ENCODE data around the gene RAPGEF2. TPM values are rescaled to one million over a fixed set of nuclear protein-coding genes. Genes with fewer than 3 reads are reported as not detected.
"Not testable (repeated sequence)": the region's sequence is repeated elsewhere in the genome, so short reads cannot be mapped to it uniquely, and the experiment has no call there.

The RAPGEF2 gene
- total RNA-seq, 4 donors from 2014 or later, result 47.2 to 105 (median 50.2) TPM

DNA sequence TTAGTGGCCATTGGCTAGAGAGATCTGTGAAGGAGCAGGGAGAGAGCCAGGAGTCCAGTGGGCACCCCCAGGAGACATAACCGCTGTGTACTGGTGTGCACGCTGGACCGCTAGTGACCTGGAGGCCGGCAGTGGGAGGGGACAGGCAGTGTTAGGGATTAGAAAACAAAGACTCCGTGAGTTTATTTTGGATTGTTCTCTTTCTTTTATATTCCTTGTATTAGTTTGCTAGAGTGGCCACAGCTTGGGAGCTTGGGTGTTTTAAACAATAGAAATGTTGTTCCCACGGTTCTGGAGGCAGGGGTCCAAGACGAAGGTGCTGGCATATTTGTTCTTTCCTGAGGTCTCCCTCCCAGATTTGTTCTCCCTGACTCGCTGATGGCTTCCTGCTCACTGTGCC lies 266.4 kb downstream of the RAPGEF2 start:
- no peak for ATAC-seq (ENCODE audit: low FRiP score)
- no peak for DNase-seq (ENCODE audit: low spot score)
- TF ChIP-seq, protein P1, sequence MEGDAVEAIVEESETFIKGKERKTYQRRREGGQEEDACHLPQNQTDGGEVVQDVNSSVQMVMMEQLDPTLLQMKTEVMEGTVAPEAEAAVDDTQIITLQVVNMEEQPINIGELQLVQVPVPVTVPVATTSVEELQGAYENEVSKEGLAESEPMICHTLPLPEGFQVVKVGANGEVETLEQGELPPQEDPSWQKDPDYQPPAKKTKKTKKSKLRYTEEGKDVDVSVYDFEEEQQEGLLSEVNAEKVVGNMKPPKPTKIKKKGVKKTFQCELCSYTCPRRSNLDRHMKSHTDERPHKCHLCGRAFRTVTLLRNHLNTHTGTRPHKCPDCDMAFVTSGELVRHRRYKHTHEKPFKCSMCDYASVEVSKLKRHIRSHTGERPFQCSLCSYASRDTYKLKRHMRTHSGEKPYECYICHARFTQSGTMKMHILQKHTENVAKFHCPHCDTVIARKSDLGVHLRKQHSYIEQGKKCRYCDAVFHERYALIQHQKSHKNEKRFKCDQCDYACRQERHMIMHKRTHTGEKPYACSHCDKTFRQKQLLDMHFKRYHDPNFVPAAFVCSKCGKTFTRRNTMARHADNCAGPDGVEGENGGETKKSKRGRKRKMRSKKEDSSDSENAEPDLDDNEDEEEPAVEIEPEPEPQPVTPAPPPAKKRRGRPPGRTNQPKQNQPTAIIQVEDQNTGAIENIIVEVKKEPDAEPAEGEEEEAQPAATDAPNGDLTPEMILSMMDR (IDR thresholded peaks at IDR 0.05), result no peak

DNA sequence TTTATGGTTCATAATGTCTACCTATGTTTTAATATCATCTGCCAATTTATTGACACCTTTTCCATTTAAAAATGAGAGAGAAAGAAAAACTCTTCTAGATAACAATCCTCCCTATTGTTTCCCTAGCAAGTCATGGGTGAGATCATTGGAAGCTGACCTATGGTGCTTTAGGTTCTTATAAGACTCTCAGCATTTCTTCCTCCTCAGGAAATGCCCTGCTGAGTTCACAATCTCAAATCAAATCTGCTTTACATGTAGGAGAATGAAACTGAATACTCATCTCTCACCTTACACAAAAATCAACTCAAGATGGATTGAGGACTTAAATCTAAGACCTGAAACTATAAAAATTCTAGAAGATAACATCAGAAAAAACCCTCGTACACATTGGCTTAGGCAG lies 267.4 kb downstream of the RAPGEF2 start:
- TF ChIP-seq, protein P1 (IDR thresholded peaks at IDR 0.05), result no peak

DNA sequence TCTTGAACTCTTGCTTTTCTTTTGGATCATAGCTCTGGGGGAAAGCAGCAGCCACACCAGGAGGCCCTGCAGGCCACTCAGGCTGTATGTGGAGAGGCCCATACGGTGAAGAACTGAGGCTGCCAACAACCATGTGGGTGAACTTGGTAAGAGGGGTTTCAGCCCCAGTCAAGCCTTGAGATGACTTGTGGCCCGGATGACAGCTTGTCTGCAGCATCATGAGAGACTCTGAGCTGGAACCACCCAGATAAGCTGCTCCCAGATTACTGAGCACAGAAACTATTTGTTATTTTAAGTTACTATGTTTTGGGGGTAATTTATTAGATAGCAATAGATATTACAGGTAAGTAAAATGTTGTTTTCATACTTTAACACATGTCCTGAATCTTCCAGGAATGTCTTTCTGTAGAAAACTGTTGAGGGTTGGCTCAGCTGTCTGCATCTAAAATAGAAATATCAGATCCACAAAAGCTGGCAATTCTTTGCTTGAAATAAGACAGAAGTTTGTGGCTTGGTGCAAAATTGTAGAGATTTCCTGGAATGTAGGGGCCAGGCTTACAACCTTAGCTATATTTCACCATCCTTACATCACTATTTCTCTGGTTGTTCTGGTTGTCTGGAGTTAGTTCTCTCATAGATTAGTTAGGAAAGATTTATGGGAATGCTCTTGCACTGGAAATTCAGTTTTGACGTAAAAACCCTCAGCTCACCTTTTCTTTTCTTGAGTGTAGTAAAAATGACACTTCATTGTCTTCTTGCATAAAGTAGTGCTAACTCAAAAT lies 272.1 kb downstream of the RAPGEF2 start:
- DNase-seq (ENCODE audit: low spot score) (no peak), ATAC-seq (ENCODE audit: low FRiP score) (no peak)
- TF ChIP-seq, protein P1 (IDR thresholded peaks at IDR 0.05), result no peak

More for the DNA sequence above, 267.4 kb downstream of the RAPGEF2 start:
- DNase-seq (ENCODE audit: low spot score) (no peak), ATAC-seq (ENCODE audit: low FRiP score) (no peak)

DNA sequence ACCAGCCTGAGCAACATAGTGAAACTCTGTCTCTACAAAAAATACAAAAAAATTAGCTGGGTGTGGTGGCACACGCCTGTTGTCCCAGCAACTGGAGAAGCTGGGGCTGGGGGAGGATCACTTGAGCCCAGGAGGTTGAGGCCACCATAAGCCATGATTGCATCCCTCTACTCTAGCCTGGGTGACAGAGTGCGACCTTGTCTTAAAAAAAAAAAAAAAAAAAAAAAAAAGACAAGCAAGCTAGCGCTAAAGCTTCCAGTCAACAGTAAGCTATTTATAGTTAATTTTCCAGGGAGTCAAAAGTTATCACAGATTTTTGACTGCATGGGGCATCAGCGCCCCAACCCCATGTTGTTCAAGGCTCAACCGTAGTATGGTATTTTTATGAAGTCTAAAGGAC lies 273.4 kb downstream of the RAPGEF2 start:
- TF ChIP-seq, protein P1 (IDR thresholded peaks at IDR 0.05), result no peak
- ATAC-seq (ENCODE audit: low FRiP score), result no peak
- DNase-seq (ENCODE audit: low spot score), result no peak

DNA sequence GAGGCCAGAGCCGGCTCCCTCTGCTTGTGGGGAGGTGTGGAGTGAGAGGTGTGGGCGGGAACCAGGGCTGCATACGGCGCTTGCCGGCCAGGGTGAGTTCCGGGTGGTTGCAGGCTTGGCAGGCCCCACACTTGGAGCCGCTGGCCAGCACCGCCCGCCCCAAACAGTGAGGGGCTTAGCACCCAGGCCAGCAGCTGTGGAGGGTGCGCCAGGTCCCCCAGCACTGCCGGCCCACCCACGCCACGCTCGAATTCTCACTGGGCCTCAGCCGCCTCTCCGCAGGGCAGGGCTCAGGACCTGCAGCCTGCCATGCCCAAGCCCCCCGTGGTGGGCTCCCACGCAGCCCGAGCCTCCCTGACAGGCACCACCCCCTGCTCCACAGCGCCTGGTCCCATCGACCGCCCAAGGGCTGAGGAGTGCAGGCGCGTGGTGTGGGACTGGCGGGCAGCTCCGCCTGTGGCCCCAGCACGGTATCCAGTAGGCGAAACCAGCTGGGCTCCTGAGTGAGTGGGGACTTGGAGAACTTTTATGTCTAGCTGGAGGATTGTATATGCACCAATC lies 275.3 kb downstream of the RAPGEF2 start:
- TF ChIP-seq, protein P1 (IDR thresholded peaks at IDR 0.05), result no peak
- no peak for ATAC-seq (ENCODE audit: low FRiP score)
- no peak for DNase-seq (ENCODE audit: low spot score)

DNA sequence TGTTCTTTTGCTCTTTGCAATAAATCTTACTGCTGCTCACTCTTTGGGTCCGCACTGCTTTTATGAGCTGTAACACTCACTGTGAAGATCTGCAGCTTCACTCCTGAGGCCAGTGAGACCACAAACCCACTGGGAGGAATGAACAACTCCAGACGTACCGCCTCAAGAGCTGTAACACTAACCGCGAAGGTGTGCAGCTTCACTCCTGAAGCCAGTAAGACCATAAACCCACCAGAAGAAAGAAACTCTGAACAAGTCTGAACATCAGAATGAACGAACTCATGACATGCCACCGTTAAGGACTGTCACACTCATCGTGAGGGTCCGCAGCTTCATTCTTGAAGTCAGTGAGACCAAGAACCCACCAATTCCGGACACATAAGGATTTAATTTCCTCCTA lies 276.2 kb downstream of the RAPGEF2 start:
- ATAC-seq (ENCODE audit: low FRiP score), result not testable (repeated sequence)

DNA sequence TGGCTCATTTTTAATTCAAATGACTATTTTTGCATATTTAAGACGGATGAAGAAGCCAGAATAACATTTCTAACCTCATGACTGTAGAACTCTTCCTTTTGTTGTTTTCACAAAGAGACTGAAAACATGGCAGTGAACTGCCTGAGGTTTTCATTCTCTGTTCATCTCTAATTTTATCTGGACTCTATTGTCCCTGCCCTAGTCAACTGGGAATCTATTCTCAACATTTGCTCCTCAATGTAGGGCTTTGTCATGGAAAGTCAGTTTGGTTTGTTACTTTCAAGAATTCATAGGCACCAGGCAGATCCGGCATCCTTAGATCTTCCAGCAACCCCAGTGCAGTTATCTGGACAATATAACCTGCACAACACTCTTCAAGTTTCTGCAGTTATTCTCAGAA lies 277.0 kb downstream of the RAPGEF2 start:
- no peak for ATAC-seq (ENCODE audit: low FRiP score)
- TF ChIP-seq, protein P1 (IDR thresholded peaks at IDR 0.05), result no peak
- no peak for DNase-seq (ENCODE audit: low spot score)

More for the DNA sequence above, 276.2 kb downstream of the RAPGEF2 start:
- DNase-seq (ENCODE audit: low spot score), result not testable (repeated sequence)
